ENCODE measurements around the gene RPS15.
"Not testable (repeated sequence)": the region's sequence is repeated elsewhere in the genome, so short reads cannot be mapped to it uniquely, and the experiment has no call there.

Gene RPS15

DNA sequence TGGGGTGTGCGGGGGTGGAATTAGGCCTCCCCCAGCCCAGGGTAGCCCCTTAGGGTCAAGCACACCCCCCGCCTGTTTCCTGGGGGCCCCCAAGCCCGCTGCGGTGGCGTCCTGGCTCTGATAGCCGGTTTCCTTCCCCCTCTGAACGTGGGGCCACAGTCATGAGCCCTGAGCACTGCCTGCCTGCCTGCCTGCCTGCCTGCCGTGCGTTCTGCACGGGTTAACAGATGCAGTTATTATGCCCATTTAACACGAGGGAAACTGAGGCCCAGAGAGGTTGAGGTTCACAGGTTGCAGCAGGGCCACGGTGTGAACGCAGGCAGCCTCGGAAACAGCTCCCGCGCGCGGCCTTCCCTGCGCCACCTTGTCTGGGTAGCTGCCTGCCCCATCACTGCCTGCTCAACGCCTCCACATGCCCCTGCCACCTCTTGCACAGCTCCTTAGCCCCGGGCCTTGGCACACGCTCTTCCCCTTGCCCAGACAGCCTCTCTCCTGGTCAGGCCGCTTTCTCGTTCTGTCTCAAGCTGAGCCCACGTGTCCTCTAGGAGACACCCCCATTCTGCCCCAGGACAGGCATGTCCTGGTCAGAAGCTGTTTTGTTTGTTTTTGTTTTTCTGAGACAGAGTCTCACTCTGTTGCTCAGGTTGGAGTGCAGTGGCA is 35.7 kb upstream of the RPS15 start:
- no peak for DNase-seq

DNA sequence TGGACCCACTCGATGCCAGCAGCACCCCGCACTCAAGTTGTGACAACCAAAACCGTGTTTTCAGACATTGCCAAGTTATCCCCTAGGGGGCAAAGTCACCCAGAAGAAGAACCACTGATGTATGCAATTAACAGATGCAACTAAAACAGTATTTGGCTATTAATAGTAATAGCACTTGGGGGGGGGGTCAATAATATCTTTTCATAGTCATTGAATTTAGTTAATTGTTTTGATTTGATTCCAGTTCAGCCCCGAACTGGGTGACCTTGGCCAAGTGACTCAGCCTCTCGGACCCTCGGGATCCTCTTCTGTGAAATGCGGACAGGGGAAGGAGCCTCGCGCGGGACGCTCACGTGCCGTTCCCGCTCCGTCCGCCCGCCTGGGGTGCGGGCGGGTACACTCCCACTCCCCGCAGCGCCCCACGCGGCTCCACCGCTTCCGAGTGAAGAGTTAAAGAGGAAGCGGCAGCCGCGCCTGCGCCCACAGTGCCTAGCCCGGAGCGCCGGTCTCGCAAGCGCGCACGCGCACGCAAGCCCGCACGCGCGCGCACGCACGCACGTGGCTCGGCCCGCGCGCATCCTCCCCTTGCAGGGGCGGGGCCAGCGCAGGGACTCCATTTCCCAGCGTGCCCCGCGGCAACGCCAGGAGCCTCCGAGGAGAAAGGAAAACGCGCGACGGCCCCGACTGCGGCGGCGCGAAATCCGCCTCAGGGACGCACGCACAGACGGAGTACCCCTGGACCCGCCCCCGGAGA is 31.2 kb upstream of the RPS15 start:
- DNase-seq = peak; percentile 99

- DNase-seq = no peak
These were observed 30.5 kb upstream of the RPS15 start, which contains the start of gene DAZAP1 for GRCh38 chr19:1407528-1408299. TSS of gene DAZAP1 (plus strand) at chr19:1407586. CDS start at chr19:1407774, 188 bp downstream.

GRCh38 chr19:1408300-1409203 is 29.6 kb upstream of the RPS15 start:
- DNase-seq = no peak

DNA sequence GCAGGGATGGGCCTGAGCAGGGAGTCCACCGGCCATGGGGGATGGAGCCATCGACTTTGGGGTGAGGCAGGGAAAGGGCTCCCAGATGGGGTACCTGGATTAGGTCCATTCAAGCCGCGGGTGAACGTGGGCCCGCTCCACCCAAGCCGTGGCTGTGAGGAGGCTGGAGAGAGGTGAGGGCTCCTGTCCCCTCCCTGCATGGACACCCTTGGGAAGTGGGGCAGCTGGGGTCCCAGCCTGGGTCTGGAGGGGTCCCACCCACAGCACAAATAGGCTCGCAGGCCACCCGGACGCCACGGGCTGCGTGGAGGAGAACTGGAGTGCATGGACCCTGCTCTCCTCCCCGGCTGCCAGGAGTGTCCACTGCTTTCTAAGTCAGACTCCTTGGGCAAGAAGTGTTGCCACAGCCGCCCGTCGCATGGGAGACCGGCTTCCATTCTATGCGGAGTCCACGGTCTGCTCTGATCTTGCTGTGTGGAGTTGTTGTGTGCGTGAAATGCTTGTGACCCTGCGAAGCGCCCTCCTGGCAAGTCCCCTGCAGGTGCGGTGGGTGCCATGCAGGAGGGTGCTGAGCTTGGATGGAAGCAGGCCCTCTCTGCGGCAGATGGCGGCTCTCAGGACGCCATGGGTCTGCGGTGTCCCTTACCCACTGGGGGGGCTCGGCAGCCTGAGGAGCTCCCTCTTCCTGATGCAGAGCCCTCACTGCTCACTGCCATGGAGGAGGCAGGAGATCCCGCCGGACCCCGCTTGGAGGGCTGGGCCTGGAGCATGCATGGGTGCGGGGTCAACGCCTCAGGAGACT is 28.8 kb upstream of the RPS15 start:
- DNase-seq = no peak

GRCh38 chr19:1410136-1410786 is 27.9 kb upstream of the RPS15 start:
- DNase-seq = no peak

DNA sequence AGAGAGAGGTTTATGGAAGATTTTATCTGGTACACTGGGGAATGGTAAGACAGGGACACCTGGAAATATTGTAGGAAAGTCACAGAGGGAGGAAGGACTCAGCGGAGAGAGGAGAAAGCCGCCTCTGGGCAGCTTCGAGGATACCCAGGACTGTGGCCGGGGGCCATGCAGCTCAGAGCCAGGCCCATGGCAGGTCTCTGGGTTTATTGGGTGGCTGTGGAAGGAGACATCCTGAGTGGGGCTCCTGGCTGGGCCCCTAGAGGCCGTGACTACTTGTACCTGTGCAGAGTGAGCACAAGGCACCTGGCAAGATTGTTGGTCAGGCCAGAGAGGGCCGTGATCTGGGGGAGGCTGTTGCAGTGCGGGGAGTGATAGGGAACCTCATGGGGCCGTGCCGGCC is 27.4 kb upstream of the RPS15 start:
- no peak for DNase-seq

DNA sequence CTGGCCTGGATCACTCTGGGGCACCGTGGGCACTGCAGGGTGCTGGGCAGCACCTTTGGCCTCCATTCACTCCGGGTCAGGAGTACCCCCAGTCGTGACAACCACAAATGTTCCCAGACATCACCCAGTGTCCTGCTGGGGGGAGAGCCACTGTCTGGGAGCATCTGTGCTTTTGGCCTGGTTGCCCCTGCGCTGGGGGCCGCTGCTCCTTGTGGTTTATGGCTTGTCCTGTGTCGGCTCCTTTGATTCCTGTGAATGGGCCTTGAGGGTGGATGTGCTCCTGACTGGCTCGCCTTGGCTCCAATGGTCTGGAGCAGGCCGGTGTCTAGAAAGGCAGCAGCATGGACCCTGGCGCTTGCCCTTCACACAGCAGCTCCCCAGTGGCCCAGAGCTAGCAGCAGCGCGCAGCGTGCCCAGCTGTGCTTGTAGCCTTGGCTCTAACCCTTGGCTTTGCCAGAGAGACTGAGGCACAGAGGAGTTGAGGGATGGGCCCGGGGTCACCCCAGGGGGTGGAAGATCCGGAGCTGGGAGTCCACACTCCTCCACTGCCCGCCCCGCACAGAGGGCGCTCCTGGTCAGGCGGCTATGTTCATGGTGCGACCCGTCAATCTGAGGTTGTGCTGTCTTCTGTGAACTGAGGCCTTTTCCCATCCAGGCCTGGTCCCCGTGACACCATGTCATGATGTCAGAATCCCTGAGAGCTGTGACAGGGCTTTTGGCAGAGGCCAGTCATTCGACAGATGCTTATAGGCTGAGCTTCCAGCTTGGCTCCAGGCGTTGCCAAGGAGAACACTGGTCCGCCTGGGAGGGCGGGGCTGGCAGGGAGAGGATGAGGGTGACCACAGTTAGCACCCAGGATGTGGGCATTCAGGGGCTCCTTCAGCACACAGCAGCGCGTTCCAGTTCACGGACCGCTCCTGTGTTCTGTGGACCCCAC is 26.7 kb upstream of the RPS15 start:
- no peak for DNase-seq

DNA sequence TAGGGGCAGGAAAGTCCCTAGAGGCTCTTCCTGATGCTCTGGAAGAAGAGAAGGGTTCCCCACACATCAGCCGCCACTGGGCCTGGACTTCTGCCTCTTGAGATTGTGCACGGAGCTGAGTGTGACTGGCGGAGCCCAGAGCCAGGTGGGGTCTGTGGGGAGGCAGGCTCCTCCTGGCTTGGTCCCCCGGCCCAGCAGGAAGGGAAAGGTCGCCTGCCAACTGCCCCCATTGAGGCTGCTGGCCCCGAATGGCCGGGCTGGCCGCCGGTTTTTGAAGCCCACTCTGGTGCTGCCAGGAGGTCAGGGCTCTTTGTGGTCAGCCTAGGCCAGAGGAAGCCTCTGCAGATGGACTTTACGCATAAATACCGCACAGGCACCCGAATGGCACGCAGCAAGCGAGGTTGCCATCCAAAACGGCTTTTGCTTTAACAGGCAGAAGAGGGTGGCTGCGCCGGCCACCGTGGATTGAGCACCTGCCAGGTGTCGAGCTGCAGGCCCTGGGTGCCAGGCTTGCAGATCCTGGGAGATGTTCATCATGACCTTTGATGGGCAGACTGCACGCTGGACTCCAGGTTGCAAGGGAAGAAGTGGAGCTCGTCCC is 25.8 kb upstream of the RPS15 start:
- no peak for DNase-seq

GRCh38 chr19:1412995-1413800 is 25.0 kb upstream of the RPS15 start:
- no peak for DNase-seq

GRCh38 chr19:1416014-1416841 is 22.0 kb upstream of the RPS15 start:
- DNase-seq = no peak

DNA sequence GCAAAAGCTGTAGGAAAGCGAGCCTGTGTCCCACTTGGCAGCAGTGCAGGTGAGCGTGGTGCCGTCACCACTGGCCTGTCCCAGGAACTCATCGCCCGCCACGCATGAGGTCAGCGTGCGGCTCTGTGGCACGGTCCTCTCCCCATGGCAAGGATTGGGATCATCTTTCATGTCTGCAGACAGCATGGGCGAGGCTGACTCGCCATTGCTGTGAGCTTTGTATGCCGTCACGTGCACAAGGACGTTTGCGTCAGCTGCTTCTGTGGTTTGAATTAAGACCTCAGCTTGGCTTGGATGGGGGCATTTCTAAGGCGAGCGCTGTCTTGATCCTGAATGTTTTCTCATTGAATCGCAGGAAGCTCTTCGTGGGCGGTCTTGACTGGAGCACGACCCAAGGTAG is 21.1 kb upstream of the RPS15 start:
- no peak for DNase-seq

DNA sequence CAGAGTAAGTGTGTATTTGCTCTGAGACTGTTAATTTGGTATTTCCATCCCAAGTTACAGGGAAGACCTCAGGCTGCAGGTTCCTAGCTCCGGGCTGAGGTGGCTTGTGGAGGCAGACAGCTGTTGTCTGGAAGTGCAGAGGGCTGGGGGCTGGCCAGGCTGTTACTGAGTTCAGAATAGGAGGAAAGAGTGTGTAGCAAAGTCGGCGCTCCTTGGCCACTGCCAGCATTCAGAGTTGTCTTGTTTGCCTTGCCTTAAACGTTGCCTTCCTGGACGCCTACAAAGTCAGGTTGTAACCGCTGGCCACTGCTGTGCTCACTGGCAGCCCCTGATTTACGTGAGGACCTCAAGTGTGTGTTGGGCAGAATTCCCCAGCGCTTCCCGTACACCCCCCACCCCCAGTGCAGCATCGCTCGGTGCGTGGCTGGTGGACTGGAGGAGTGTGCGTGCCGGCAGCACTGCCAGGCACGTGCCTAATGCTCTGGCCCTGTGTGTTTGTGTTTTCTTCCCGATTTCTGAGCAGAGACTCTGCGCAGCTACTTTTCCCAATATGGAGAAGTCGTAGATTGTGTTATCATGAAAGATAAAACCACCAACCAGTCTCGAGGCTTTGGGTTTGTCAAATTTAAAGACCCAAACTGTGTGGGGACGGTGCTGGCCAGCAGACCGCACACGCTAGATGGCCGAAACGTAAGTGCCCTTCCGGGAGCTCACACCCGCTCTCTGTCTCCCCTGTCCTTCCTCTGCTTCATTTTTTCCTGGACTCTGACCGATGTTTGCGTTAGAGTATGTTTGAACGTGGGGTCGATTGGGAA is 20.3 kb upstream of the RPS15 start:
- no peak for DNase-seq

DNA sequence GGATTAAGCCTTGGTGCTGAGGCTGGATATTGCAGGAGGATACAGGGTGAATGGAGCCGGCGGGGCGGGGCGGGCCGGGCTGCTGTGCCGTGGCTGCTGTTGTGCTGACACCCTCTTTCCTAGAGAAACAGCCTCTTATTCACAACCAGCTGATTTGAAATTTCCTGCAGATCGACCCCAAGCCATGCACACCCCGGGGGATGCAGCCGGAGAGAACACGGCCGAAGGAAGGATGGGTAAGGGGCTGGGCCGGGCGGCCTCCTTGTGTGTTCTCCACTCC is 19.8 kb upstream of the RPS15 start:
- DNase-seq = no peak

DNA sequence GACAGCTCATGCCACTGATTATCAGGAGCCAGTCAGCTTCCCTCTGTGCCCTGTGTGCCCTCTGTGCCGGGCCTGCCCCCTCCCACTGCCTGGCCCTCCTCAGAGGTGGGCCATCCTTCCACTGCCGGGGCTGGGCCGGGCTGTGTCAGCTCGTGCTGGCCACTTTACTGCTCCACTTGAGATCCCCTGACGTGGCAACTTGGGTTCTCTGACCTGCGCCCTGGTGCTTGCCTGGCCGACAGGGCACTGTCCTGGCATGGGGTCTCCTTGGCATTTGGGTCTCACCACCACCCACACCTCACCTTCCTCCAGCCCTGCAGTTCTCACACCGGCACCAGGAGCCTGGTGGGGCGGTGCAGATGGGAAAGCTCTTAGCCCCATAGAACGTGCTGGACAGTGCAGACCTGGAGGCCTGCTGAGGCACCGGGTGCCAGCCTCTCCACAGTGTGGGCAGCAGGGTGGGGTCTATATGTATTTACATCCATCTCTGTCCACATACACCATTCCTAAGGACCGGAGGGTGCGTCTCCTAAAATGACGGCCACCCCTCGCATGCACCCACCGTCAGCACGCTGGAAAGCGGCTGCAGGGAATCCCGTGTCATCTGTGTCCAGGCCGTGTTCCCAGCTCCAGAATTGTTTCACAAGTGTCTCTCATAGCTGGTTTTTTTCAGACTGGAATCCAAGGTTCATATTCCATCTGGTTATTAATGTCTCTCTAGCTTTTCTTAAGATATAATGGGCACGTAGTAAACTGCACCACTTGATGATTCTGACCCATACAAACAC is 19.1 kb upstream of the RPS15 start:
- DNase-seq = no peak

GRCh38 chr19:1420085-1420484 is 18.1 kb upstream of the RPS15 start:
- not testable (repeated sequence) for DNase-seq

Data from 8988T (cell line).